Measurements from ENCODE around the gene A4GNT. TPM values are rescaled to one million over a fixed set of nuclear protein-coding genes. Genes with fewer than 3 reads are reported as not detected.
"Not testable (repeated sequence)": the region's sequence is repeated elsewhere in the genome, so short reads cannot be mapped to it uniquely, and the experiment has no call there.

The A4GNT gene
- total RNA-seq, 1 donor from 2014 or later, result not detected

GRCh38 chr3:138114431-138114918 lies 17.7 kb downstream of the A4GNT start:
- TF ChIP-seq CTCF (IDR thresholded peaks at IDR 0.05; ENCODE audit: partially characterized antibody, unreplicated experiment), result no peak
- peak overlapping the region; percentile 84 for H3K4me3 Mint-ChIP-seq (ENCODE audit: unreplicated experiment)
- peaks cover 2% of the 10 kb centered on the region for H3K4me1 Mint-ChIP-seq (ENCODE audit: low read depth, unreplicated experiment)
- H3K36me3 Mint-ChIP-seq (ENCODE audit: unreplicated experiment), result no peaks in the 10 kb centered on the region
- no peaks in the 10 kb centered on the region for H3K9me3 Mint-ChIP-seq (ENCODE audit: unreplicated experiment)
- no peak overlapping the region for H3K27ac Mint-ChIP-seq (ENCODE audit: unreplicated experiment)
- DNase-seq, result no peak
- H3K27me3 Mint-ChIP-seq (ENCODE audit: unreplicated experiment), result peaks cover 4% of the 10 kb centered on the region

- Mint-ChIP-seq H3K4me1 (ENCODE audit: low read depth, unreplicated experiment) (peaks cover 2% of the 10 kb centered on the region), H3K4me3 (ENCODE audit: unreplicated experiment) (no peak overlapping the region), H3K9me3 (ENCODE audit: unreplicated experiment) (no peaks in the 10 kb centered on the region), H3K36me3 (ENCODE audit: unreplicated experiment) (no peaks in the 10 kb centered on the region), H3K27me3 (ENCODE audit: unreplicated experiment) (peaks cover 4% of the 10 kb centered on the region), H3K27ac (ENCODE audit: unreplicated experiment) (no peak overlapping the region)
- no peak for TF ChIP-seq CTCF (IDR thresholded peaks at IDR 0.05; ENCODE audit: partially characterized antibody, unreplicated experiment)
- DNase-seq, result no peak
These were observed 18.9 kb downstream of the A4GNT start for GRCh38 chr3:138113326-138113725.

- no peak for DNase-seq
- no peaks in the 10 kb centered on the region for H3K36me3 Mint-ChIP-seq (ENCODE audit: unreplicated experiment)
- H3K27ac Mint-ChIP-seq (ENCODE audit: unreplicated experiment), result no peak overlapping the region
- H3K27me3 Mint-ChIP-seq (ENCODE audit: unreplicated experiment), result peaks cover 4% of the 10 kb centered on the region
- peaks cover 2% of the 10 kb centered on the region for H3K4me1 Mint-ChIP-seq (ENCODE audit: low read depth, unreplicated experiment)
- H3K4me3 Mint-ChIP-seq (ENCODE audit: unreplicated experiment), result no peak overlapping the region
- TF ChIP-seq CTCF (IDR thresholded peaks at IDR 0.05; ENCODE audit: partially characterized antibody, unreplicated experiment), result no peak
- no peaks in the 10 kb centered on the region for H3K9me3 Mint-ChIP-seq (ENCODE audit: unreplicated experiment)
These were observed 19.8 kb downstream of the A4GNT start for GRCh38 chr3:138112362-138112761.

GRCh38 chr3:138105598-138105997 lies 26.6 kb downstream of the A4GNT start:
- no peak for DNase-seq
- Mint-ChIP-seq H3K36me3 (ENCODE audit: unreplicated experiment) (no peaks in the 10 kb centered on the region), H3K27ac (ENCODE audit: unreplicated experiment) (no peak overlapping the region)

GRCh38 chr3:138103466-138103865 lies 28.7 kb downstream of the A4GNT start:
- no peak overlapping the region for H3K27ac Mint-ChIP-seq (ENCODE audit: unreplicated experiment)
- no peaks in the 10 kb centered on the region for H3K27me3 Mint-ChIP-seq (ENCODE audit: unreplicated experiment)

More at GRCh38 chr3:138105598-138105997, 26.6 kb downstream of the A4GNT start:
- H3K9me3 Mint-ChIP-seq (ENCODE audit: unreplicated experiment), result no peaks in the 10 kb centered on the region
- no peak overlapping the region for H3K4me3 Mint-ChIP-seq (ENCODE audit: unreplicated experiment)
- H3K27me3 Mint-ChIP-seq (ENCODE audit: unreplicated experiment), result no peaks in the 10 kb centered on the region
- H3K4me1 Mint-ChIP-seq (ENCODE audit: low read depth, unreplicated experiment), result no peaks in the 10 kb centered on the region
- TF ChIP-seq CTCF (IDR thresholded peaks at IDR 0.05; ENCODE audit: partially characterized antibody, unreplicated experiment), result no peak

GRCh38 chr3:138101351-138101940 lies 30.7 kb downstream of the A4GNT start:
- not testable (repeated sequence) for H3K27ac Mint-ChIP-seq (ENCODE audit: unreplicated experiment); H3K27me3 Mint-ChIP-seq (ENCODE audit: unreplicated experiment); H3K9me3 Mint-ChIP-seq (ENCODE audit: unreplicated experiment); H3K4me3 Mint-ChIP-seq (ENCODE audit: unreplicated experiment); H3K36me3 Mint-ChIP-seq (ENCODE audit: unreplicated experiment); DNase-seq; H3K4me1 Mint-ChIP-seq (ENCODE audit: low read depth, unreplicated experiment)

More at GRCh38 chr3:138103466-138103865, 28.7 kb downstream of the A4GNT start:
- H3K4me1 Mint-ChIP-seq (ENCODE audit: low read depth, unreplicated experiment), result no peaks in the 10 kb centered on the region
- H3K9me3 Mint-ChIP-seq (ENCODE audit: unreplicated experiment), result no peaks in the 10 kb centered on the region
- H3K4me3 Mint-ChIP-seq (ENCODE audit: unreplicated experiment), result no peak overlapping the region
- no peak for DNase-seq
- TF ChIP-seq CTCF (IDR thresholded peaks at IDR 0.05; ENCODE audit: partially characterized antibody, unreplicated experiment), result no peak
- H3K36me3 Mint-ChIP-seq (ENCODE audit: unreplicated experiment), result no peaks in the 10 kb centered on the region
